Hindlimb muscle (tissue), 1 donor: ENCODE results near the gene SPECC1. TPM values are rescaled to one million over a fixed set of nuclear protein-coding genes. Genes with fewer than 3 reads are reported as not detected.
A peak's percentile ranks its signal among the peaks of the same experiment; 100 is the strongest.
"Not testable (repeated sequence)": the region's sequence is repeated elsewhere in the genome, so short reads cannot be mapped to it uniquely, and the experiment has no call there.

Source experiments
- DNase-seq: peaks from one replicate; pipeline ENCODE4 v3.0.0-alpha.2; 2013
- polyA plus RNA-seq: library from polyadenylated mRNA; unstranded; fragments of 120-200 nt; gene quantifications from one replicate; pipeline ENCODE4 v1.2.1, GENCODE V29; 2013; ENCODE audit not compliant: insufficient read length

The SPECC1 gene
- polyA plus RNA-seq, 1 donor = 6.9 TPM

DNA sequence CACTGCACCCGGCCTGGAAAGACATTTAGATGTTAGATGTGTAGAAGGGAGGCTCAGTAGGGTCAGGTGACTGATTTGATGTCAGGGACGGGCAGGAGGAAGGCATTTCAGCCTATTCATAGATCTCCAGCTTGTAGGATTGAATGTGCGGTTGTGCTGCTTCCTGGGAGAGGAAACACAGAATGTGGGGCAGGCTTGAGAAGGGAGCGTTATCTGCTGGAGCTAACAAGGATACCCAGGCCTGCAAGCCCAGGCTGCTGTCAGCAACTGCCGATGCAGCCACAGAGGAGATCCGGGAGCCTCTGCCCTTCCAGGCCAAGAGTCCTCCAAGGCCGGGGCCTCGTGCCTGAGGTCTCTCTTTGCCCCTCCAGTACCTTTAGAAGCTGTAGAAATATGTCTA is 205.6 kb downstream of the SPECC1 start:
- no peak for DNase-seq

DNA sequence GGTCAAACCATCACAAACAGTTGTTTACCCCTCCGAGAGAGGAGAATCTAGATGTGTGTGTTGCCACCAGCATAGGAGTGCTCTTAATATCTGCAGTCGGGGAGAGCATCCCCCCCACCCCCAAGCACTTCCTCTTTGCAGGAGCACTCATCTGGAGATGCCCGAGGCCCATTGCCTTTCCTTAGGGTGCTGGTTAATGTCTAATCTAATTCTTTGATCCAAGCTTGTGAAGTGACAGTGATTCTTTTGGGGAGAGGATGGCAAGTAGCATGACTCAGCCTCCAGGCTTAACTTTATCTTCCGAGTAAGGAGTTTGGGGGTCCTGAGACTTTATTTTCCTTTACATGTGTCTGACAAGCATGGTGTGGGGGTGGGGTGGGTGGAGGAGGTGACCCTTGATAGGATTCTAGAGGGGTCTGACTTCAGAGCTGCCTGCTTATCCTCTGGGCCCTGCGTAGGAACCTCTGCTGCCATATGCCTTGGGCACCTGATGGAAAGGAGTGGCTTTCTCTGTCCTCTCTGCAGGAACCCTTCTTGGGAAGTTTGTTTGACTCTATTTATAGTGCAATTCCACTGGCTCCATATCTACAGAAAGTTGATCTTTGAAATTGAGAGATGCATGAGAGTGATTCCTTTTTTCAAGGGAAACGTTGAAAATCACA is 207.1 kb downstream of the SPECC1 start:
- DNase-seq = no peak

DNA sequence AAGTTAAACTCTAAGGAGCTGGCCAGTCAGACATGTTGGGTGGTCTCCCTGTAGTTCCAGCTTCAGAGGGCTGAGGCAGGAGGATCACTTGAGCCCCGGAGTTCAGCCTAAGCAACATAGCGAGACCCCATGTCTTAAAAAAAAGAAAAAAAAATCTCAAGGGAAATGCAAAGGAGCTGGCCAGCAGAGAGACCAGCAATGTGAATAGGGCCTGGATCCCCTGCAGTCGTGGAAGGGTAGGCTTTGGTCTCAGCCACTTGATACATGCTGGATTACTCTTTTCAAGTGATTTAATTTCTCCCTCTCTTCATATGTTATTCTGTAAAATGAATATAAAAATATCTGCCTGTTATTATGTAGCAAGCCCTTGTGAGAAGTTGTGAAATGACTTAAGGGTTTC is 207.7 kb downstream of the SPECC1 start:
- DNase-seq = no peak

DNA sequence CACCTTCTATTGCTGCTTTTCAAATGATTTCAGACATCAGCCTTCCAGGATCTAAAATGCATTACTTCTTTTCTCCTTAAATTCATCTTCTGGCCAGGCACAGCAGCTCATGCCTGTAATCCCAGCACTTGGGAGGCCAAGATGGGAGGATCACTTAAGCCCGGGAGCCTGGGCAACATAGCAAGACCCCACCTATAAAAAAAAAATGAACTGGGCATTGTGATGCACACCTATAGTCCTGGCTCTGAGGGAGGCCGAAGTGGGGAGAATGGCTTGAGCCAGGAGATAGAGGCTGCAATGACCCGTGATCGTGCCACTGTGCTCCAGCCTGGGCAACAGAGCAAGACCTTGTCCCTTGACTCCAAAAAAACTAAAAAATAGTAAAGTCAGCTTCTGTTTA is 208.5 kb downstream of the SPECC1 start:
- no peak for DNase-seq

DNA sequence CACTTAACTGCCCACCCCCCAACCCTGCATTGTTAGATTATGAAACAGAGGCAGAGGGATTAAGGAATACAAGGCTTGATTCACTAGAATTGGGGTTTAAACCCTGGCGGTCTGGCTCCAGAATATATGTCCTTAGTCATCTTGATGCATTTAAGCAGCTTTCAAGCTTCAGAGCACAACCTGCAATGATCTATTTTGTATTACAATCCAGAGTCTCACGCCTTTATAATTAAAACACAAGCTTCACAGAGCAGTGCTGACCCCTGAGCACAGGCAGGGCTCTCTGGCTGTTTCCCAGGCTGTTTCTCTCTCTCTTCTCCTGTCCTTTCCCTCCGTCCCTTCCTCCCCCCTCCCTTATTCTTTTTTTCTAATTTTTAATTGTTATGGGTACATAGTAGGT is 209.1 kb downstream of the SPECC1 start:
- DNase-seq = no peak

DNA sequence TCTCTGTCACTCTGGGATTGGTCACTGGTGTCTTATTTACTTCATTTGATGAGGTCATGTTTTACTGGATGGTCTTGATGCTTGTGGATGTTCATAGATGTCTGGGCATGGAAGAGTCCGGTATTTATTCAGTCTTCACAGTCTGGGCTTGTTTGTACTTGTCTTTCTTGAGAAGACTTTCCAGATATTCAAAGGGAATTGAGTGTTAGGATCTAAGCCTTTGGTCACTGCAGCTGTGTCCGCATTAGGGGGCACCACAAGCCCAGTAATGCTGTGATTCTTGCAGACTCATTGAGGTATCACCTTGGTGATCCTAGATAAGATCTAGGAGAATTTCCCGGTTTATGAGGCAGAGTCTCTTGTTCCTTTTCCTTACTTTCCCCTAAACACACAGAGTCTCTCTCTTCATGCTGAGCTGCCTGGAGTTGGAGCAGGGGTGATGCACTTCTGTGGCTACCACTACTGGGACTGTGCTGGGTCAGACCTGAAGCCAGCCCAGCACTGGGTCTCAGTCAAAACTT is 214.7 kb downstream of the SPECC1 start:
- no peak for DNase-seq

DNA sequence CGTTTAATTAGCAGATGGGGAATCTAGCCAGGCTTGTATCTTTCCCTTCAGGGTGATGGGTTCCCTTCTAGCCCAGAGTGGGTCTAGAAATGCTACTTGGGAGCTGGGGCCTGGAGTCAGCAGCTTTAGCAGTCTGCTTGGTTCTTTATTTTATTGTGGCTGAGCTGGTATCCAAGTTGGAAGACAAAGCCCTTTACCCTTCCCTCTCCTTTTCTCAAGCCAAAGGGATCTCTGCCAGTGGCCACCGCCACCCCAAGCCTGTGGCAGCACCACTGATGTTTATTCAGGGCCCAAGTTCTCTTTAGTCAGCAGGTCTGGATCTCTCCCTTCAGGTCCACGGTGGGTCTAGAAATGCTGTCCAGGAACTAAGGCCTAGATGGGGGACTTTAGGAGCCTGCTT is 215.2 kb downstream of the SPECC1 start:
- DNase-seq = no peak

DNA sequence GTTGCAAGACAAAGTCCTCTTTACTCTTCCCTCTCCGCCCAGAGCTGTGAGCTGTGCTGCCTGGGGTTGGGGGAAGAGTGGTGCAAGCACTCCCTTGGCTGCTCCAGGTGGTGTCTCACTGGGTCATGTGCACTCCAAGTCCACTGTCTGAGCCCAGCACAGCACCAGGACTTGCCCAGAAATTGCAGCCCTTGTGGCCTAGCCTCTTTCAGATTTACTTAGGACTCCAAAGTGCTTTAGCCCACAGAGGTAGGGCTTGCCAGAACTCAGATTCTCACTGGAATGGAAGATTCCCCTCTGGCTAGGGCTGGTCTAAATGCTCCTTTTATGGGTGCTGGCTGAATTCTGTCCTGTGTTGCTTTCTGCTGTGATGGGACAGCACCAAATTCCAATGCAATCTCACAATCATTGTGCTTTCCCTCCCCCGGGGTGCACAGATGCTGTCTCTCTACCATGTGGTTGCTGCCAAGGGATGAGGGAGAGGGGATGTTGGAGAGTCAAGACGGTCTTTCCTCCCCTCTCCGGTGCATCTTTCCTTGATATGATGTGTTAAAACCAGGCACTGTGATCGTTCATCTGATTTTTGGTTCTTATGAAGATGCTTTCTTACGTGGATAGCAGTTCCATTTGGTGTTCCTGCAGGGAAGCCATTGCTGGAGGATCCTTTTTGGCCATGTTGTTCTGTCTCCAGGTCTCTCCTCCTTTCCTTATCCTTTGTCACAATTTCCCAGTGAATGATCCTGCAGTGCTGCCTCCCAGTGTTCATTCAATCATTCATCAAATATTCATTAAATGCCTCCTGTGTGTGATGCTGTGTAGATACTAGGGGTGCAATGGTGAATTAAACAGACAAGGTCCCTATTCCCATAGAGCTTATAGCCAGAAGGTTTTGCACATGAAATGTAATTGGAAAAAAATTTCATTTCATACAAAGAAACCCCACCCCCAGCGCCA is 216.3 kb downstream of the SPECC1 start:
- DNase-seq = no peak

DNA sequence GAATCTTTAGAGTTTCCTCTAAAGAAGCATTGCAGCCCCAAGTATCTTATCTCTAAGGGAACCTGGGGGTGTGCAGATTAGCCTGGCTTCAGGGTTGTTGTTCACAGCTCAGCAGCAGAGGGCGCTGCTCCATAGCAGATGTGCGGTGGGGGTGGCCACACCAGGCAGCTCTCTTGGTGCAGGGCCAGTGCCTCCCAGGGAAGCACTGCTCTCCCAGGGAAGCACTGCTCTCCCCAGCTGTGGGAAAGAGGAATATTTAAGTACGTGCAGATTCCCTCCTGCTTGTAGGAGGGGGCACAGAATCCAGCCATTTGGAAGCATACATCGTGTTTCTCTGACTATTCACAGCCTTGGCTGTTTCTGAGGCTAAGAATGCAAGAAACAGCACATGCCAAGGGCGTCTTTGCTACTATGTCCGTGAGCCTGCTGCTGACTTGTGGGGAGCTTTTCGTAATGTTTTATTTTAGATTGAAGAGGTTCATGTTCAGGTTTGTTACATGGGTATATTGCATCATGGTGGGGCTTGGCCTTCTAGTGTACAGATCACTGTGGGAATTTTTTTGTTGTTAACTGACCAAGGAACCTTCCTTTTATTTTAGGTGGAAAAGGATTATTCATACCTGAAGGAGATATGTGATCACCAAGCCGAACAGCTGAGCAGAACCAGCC is 217.8 kb downstream of the SPECC1 start:
- peak; percentile 89 for DNase-seq

DNA sequence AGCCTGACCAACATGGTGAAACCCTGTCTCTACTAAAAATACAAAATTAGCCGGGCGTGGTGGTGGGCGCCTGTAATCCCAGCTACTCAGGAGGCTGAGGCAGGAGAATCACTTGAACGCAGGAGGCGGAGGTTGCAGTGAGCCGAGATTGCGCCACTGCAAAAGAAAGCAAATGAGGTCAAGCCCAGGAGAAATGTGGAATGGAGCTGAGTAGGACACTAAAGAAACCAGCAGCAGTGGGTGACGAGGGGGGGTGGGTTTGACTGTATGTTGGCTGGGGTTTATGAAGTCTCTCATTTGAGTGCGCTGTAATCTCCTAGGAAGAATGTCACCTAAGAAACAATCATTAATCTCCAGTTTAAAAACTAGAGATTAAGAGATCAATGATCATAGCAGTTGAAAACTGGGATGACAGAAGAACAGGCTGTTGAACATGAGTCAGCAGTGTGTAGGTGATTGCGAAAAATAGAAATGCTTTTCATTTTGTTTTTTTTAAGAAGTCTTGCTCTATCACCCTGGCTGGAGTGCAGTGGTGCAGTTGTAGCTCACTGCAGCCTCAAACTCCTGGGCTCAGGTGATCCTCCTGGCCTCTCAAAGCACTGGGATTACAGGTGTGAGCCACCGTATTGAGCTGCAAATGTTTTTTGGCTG is 218.7 kb downstream of the SPECC1 start:
- not testable (repeated sequence) for DNase-seq

DNA sequence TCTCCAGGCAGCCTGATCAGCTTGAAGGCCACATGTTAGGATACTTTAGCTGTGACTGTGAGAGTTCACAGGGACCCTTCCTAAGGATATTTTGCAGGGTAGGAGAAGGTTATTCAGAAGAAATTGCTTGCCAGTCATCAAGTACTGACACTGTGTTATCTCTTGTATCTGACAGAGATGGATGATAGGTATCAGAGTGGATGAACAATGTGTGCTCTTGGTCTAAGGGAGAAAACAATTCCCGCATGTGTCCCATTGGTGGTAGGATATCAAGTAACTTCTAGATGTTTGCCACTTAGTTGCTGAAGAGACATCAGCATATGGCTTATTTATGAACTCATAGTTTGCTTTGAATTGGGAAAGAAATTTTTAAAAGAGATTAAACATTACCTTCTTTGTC is 219.3 kb downstream of the SPECC1 start:
- no peak for DNase-seq

DNA sequence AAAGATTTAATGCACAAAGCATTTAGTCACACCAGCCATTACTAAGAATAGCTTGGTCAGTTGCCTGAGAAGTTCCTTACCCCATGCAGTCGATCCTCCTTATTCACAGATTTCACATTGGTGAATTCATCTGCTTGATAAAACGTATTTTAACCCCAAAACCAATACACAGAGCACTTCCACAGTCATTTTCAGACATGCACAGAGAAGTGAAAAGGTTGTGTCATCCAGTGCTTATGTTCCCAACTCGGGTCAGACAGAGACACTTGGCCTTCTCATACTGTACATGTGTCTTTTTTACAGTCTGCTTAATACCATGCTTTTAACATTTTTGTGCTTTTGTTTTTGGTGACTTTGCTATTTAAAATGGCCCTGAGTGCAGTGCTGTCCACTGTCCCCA is 219.7 kb downstream of the SPECC1 start:
- DNase-seq = no peak

DNA sequence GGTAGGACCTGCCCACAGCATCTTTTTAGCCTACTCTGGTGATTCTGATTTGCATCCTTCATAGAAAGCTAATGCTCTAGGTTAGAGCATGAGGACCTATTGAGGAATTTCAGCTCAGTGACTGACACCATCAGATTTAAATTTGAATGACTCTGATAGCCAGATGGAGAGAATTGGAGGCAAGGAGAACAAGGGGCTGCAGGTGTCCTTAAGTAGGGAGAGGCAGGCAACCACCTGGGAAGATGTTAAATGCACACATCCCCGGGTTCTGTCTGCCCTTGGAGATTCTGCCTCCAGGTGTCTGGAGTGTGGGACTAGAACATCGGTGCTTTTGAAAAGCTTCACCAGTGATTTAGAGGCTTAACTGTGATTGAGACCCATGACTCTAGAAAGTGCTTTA is 221.8 kb downstream of the SPECC1 start:
- DNase-seq = no peak

DNA sequence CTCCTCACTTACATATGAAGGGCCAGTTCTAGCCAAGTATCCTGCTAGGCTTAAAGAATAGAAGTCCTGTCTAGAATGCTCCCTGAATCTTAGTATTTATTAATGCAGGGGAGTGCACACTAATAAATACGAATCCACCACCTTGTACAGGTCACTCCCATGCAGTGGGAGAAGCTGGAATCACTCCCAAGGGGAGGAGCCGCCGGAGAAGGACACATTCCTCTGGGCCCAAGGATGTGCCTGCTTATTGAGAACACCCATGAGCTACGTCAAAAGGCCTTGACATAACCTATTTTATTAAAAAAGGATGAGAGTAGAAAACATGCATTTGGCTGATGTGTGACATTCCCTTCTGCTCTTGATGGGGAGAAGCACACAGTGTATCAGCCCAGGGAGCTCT is 223.5 kb downstream of the SPECC1 start:
- no peak for DNase-seq

DNA sequence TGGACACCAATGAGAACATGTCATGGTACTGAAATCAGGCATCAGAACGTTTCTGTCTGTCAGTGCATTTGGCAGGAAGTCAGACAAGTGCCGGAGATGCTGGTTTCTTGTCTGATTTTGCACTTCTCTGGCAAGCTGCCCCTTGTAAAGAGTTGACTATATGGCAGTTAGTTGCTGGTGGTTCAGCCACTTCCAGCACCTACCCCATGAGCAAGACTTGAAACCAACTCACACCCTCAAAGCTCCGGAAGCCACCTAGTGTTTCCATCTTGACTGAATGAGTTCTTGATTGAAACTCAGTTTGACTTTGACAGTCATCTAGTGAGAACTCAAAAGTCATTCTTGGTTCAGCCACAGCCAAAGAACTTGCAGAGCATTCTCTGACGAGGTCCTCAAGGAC is 225.1 kb downstream of the SPECC1 start:
- DNase-seq = no peak

DNA sequence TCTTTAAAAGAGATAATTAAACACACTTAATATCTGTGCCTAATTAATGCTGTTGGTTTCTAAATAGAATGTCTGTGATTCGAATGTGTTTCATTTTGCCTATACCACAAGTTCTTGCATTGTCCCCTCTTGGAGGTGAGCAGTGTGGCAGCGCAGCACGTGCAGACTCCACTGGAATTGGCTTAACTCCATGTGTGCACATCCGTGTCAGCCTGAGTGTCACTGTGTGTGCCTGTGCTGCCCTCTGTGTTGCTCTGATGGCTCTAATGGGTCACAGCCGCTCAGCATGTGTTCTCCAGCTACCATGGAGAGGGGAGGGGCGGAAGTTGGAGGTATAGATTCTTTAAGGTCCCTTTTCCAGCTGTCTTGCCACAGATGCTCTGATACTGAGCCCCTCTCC is 226.6 kb downstream of the SPECC1 start:
- DNase-seq = no peak

DNA sequence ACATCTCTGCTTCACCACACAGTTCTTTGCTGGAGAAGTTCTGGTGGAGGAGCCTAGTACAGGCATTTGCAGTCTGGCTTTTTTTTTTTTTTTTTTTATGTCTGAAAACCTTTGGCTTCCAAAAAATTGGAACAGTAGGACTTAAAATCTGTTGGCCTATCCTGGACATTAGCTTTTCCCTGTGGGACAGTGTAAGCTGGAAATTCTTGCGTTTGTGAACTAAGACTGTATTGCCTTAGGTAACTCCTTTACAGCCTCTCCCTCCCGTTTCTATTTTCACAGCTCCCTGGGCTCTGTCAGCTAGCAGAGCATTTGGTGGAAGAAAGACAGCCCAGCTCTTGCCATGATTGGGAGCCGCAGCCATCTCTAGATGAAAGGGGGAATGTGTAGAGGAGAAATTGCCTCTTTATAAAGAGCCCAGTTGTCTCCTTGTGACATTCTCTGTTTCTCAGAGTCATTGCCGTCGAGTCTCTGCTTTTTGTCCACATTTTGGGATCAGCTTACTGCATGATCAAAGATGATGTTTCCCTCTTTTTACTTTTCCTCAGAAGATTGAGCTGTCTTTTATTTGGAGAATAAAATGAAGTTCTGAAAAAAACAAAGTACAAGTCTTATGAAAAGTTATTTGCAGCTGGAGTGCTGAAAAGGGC is 227.5 kb downstream of the SPECC1 start:
- DNase-seq = no peak

DNA sequence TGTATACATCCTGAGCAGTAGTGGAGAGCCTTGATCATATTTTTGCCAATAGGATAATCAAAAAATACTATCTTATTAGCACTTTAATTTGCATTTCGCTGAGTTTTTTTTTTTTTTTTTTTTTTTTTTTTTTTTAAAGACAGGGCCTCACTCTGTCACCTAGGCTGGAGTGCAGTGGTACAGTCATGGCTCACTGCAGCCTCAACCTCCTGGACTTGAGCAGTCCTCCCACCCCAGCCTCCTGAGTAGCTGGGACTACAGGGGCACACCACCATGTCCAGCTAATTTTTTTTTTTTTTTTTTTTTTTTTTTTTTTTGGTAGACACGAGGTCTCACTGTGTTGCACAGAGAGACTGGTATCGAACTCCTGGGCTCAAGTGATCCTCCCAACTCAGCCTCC is 230.6 kb downstream of the SPECC1 start:
- DNase-seq = not testable (repeated sequence)

DNA sequence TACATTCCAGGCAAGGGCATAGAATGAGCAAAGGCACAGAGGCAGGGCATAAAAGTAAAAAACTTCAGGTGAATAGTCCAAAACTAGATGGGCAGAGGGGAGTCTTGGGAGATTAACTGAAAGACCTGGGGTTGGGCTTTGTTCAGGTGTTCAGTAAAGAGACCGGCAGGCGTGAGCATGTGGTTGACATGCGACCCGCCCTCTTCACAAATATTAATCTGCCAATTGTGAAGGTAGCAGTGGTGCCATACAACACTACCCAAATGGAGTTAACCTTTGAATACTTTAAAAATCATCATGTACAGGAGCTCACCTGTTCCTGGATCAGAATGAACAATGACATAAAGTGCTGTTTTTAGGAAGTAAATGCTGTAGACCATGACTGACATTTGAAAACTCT is 232.7 kb downstream of the SPECC1 start:
- DNase-seq = no peak

DNA sequence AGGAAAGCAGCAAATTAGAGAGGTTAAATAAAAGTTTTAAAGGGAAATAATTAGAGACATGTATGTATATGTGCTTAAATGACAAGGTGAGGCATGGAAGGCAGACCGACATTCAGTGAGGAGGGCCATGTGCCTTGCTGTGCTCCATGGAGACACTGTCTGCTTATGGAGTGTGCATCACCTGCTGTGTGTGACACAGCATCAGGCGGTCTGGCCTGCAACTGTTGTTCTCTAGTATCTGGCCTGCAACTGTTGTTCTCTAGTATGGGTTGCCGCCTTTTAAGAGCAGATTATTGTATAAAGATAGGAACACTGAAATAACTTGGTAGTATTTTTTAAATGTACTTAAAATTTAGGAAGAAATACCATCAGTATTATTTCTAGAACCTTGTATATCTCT is 233.1 kb downstream of the SPECC1 start:
- no peak for DNase-seq

DNA sequence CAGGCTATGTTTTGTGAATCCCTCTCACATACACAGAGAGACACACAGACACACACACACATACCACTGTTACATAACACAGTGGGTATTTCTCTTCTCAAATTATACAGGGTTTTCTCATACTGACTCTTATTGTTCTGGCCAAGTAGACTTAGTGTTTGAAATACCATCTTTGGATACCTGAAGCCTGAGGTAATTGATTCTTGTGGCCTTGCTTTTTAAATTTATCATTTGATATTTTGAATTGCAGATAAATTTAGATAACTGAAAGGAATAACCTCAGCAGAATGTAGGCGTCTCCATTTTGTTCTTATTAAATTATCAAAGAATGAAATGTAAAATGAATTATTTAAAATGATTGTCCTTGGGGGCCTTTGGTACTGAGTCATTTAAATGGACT is 234.4 kb downstream of the SPECC1 start:
- DNase-seq = no peak

DNA sequence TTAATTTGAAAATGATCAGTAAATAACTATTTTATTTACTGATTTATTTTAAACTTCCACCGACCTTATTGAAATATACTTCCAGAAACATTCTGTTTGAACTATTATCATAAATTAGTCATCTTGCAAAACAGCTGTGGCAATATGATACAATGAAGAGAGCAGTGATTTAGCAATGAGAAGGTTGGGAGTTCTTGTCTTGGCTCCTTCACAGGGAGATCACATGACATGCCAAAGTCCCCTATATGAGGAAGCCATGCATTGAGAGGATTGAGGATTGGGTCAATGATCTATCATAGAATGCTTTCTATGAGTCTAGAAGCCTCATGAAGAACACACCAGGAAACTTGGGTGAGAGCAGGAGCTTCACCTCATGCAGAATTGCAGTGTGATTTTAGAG is 235.5 kb downstream of the SPECC1 start:
- DNase-seq = no peak
